ENCODE measurements around the gene THSD4. TPM values are rescaled to one million over a fixed set of nuclear protein-coding genes. Genes with fewer than 3 reads are reported as not detected.

THSD4 gene
- total and polyA plus RNA-seq, 2 of the 4 experiments (the other 2 are of a cell fraction) = 25.5 to 31.1 TPM

DNA sequence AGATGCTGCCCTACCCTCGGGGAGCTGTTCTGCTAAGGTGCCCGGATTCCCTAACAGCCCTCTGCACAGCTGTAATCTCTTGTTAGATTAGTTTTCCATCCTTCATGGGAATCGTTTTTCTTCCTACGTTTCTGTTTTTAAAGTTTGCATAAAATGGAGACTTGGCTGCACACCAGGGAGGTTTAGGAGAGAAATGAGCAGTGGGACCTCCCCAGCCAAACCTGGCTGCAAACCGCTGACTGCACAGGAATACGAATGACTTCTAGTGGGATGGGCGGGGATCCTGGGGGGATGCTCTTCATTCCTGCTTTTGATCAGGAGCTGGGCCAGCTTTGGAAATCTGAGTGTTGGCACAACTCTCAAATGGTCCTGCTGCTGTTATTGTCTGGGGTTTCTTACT is 77.5 kb downstream of the THSD4 start:
- no peak overlapping the region for H4K8ac ChIP-seq (ENCODE audit: low read depth in 2 of 2, low read length in 2 of 2)
- no peak overlapping the region for H3K4ac ChIP-seq (ENCODE audit: low read depth, low read length)
- no peaks in the 10 kb centered on the region for H3K9me3 ChIP-seq (ENCODE audit: control insufficient read depth, insufficient read depth, low read length)
- H3K27me3 ChIP-seq (ENCODE audit: control insufficient read depth, insufficient read depth, low read length) = no peaks in the 10 kb centered on the region
- 44% methylated on average over 2 of the region's 7 CpGs; no CpG with 5 or more reads in 1 of the 2 experiments for WGBS, 2 experiments (ENCODE audit: extremely low coverage in 2 of 2, insufficient read length in 1 of 2)
- H3K79me1 ChIP-seq (ENCODE audit: low read depth in 1 of 2, low read length in 2 of 2) = peaks cover 17 to 33% of the 10 kb centered on the region in 2 experiments; a peak in 3 of 4 replicates
- DNase-seq (no peak), ATAC-seq (ENCODE audit: low read depth) (no peak)
- no peak overlapping the region for H2AK9ac ChIP-seq (replicated peaks; ENCODE audit: low read depth, low read length, poor library complexity)
- H3K27ac ChIP-seq (ENCODE audit: insufficient read depth, low read length) = no peak overlapping the region
- no peak overlapping the region for H3K14ac ChIP-seq (replicated peaks; ENCODE audit: low read depth, low read length)
- H3K4me1 ChIP-seq (ENCODE audit: control insufficient read depth, insufficient read depth, low read length) = 0 out of 2 replicates have a peak, but pooled peaks cover 4% of the 10 kb centered on the region
- CTCF ChIA-PET = no interaction called here
- H2BK5ac ChIP-seq (ENCODE audit: low read depth, low read length, poor library complexity, severe bottlenecking) = no peak overlapping the region
- dilution Hi-C loops (cut with HindIII; ENCODE audit: low sequenced_read_pairs, unreplicated experiment) = no loop called here
- in situ Hi-C loops (cut with MboI; ENCODE audit: low sequenced_read_pairs) = no loop called here
- H3K4me2 ChIP-seq (ENCODE audit: low read depth, low read length) = no peak overlapping the region
- H3K9me1 ChIP-seq (ENCODE audit: insufficient read depth, low read length) = peaks cover 2% of the 10 kb centered on the region; the same call in 1 of the 2 replicates
- no peak overlapping the region for H4K5ac ChIP-seq (ENCODE audit: low read depth, low read length)
- no peak overlapping the region for H3K4me3 ChIP-seq (ENCODE audit: insufficient read depth, low read depth, low read length)
- no peak overlapping the region for H3K9ac ChIP-seq (ENCODE audit: low read depth, low read length)
- no TSS peak for BruUV-seq (replicated peaks)
- H3K36me3 ChIP-seq (ENCODE audit: control insufficient read depth, insufficient read depth, low read length) = peaks cover 20% of the 10 kb centered on the region
- H3K18ac ChIP-seq (ENCODE audit: low read depth, low read length) = no peak overlapping the region
- TF ChIP-seq CTCF (conservative IDR thresholded peaks at IDR 0.05; ENCODE audit: low read depth, low read length) (no peak), RCOR1 (IDR thresholded peaks at IDR 0.05; ENCODE audit: insufficient replicate concordance, low read length) (no peak), RAD21 (IDR thresholded peaks at IDR 0.05; ENCODE audit: low read length) (no peak), CEBPB (IDR thresholded peaks at IDR 0.05; ENCODE audit: low read depth, low read length) (no peak), MAZ (IDR thresholded peaks at IDR 0.05; ENCODE audit: borderline replicate concordance, low read depth, low read length) (no peak)
- H2AFZ ChIP-seq (replicated peaks; ENCODE audit: low read length, poor library complexity) = no peak overlapping the region
- no peak overlapping the region for H2BK15ac ChIP-seq (ENCODE audit: low read depth, low read length)
- H3K23ac ChIP-seq (ENCODE audit: low read depth, low read length) = no peak overlapping the region
- no peak overlapping the region for H2BK120ac ChIP-seq (ENCODE audit: low read depth, low read length)
- no peak overlapping the region for H2AK5ac ChIP-seq (ENCODE audit: low read depth, low read length)
- H3K56ac ChIP-seq (ENCODE audit: extremely low read depth, insufficient read depth, low read length) = no peak overlapping the region
- intact Hi-C loops (cut with micrococcal nuclease) = no loop called here
- no peak overlapping the region for H4K91ac ChIP-seq (ENCODE audit: insufficient read depth, low read depth, low read length)
- no peaks in the 10 kb centered on the region for H4K20me1 ChIP-seq (ENCODE audit: insufficient read depth, low read length)
- POLR2A ChIA-PET (ENCODE audit: unreplicated experiment) = interaction anchor here (1.1 kb wide), 1 partner anchor 28 kb away, joined by 3 read pairs; no protein-coding TSS in a partner anchor
- no peak overlapping the region for H2BK20ac ChIP-seq (ENCODE audit: low read depth, low read length)

Data from IMR-90 (cell line).